Measurements from ENCODE around the gene WASL.

DNA sequence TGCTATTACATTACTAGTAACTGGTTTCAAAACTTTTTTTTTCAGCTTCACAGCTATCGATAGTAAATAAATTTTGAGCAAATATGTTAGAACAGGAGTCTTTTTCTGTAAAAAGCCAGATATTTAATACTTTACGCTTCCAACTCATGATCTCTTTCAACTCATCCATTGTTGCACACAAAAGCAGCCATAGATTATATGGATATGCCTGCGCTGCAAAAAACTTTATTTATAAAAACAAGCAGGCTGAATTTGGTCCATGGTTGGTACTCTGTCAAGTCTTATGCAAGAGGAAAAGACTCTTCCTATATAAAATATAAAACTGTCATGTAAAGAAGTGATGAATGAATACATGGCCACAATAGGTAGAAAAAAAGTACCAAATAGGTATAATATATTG is 31.1 kb downstream of the WASL start:
- TF ChIP-seq GATA2 (IDR thresholded peaks at IDR 0.05; ENCODE audit: low read depth, low read length) (no peak), GATA3 (IDR thresholded peaks at IDR 0.05; ENCODE audit: low read depth, low read length) (no peak)
